Breast epithelium (tissue), 3 donors: ENCODE results near the gene PGS1.

Source experiments
- CTCF ChIP-seq, 3 donors: fragments of 450-650 bp; IDR thresholded peaks; one replicate each; pipeline ENCODE4 v1.5.1; 2016 to 2017; ENCODE audit warnings: antibody characterized with exemption in 3 of 3, mild to moderate bottlenecking in 3 of 3, moderate library complexity in 3 of 3
- POLR2A ChIP-seq: fragments of 450-650 bp; IDR thresholded peaks from one replicate; pipeline ENCODE4 v1.6.1; 2016; ENCODE audit warnings: antibody characterized with exemption, mild to moderate bottlenecking, moderate library complexity

GRCh38 chr17:78401246-78401645, 22.8 kb downstream of the PGS1 start:
- TF ChIP-seq CTCF (IDR thresholded peaks at IDR 0.05): no peak
- no peak for TF ChIP-seq POLR2A
